Measurements from ENCODE around the gene VSIG10. TPM values are rescaled to one million over a fixed set of nuclear protein-coding genes. Genes with fewer than 3 reads are reported as not detected.

VSIG10 gene, protein sequence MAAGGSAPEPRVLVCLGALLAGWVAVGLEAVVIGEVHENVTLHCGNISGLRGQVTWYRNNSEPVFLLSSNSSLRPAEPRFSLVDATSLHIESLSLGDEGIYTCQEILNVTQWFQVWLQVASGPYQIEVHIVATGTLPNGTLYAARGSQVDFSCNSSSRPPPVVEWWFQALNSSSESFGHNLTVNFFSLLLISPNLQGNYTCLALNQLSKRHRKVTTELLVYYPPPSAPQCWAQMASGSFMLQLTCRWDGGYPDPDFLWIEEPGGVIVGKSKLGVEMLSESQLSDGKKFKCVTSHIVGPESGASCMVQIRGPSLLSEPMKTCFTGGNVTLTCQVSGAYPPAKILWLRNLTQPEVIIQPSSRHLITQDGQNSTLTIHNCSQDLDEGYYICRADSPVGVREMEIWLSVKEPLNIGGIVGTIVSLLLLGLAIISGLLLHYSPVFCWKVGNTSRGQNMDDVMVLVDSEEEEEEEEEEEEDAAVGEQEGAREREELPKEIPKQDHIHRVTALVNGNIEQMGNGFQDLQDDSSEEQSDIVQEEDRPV
- 1 to 10 TPM; 5.7 to 7.6 TPM for total RNA-seq

DNA sequence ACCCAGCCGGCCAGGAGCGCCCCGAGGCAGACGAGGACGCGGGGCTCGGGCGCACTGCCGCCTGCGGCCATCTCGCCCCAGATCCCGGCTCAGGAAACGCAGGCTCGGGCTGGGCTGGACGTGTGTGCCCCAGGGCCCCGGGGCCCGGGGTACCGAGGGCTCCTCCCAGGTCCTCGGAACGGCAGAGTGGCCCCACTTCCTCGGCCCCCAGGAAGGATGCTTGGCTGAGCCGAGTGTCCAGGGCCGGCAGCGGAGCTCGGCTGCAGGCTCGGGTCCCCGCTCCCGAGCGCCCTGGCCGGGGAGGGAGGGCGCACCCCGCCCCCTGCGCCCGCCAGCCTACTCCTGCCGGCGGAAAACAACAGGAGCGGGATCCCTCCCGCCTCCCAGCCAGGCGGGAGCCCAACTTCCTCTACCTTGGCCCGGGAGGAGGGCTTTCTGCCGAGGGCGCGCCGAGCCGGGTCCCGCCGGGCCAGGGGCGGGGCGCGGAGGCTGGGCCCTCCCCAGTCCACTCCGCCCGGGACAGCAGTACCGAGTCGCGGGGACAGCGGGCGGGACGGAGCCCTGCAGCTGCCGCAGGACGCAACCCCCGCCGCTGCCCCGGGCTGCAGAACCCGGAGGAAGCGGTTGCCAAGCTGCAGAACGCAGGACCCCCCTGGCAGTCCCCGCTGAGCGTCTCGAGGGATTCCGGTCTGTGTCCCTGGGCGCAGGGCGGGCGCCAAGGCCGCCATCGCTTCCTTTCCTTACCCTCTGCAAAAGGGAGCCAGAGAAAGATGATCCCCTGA lies at the start of gene VSIG10:
Gene VSIG10 (minus strand): TSS at position 411 of the 782 bp plus-strand sequence. CDS start 340 bp downstream, at position 71.
- Mint-ChIP-seq H3K4me1 (ENCODE audit: low read depth) (peaks cover 6% of the 10 kb centered on the region), H3K36me3 (no peaks in the 10 kb centered on the region), H3K27ac (no peak within 1 kb of the TSS), H3K9me3 (no peaks in the 10 kb centered on the region), H3K27me3 (peaks cover 8% of the 10 kb centered on the region), H3K4me3 (peak within 1 kb of the TSS; percentile 71)
- intact Hi-C loops (cut with micrococcal nuclease), result no loop called here
- CTCF ChIA-PET, result interaction anchor here (1.4 to 1.5 kb wide), 2 partner anchors 17 to 246 kb away, joined by 4 to 5 read pairs; no protein-coding TSS in a partner anchor
- peak; percentile 20 for DNase-seq
- POLR2A ChIA-PET, result no interaction called here

DNA sequence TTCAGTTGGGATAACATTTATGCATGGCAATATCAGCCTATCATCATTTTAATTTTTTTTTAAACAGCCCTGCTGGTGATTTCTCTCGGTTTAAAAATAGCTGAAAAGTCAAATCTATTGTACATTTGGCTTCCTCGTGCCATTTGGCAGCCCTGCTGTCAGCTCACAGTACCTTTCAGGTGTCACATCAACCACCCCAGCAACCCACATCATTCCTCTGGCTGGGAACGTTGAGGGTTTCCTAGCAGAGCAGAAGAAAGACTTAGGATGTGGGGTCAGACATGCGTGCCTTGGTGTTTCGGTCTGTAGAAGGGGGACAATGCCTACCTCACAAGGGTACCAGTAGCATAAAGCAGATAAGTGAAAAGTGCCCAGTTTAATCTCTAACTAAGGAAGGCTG lies 47.9 kb upstream of the VSIG10 start:
- H3K9me3 Mint-ChIP-seq, result no peaks in the 10 kb centered on the region
- POLR2A ChIA-PET, result no interaction called here
- CTCF ChIA-PET, result interaction anchor here (2.4 kb wide), 1 partner anchor 12 kb away, joined by 6 read pairs; no protein-coding TSS in a partner anchor
- no peak for DNase-seq
- no peaks in the 10 kb centered on the region for H3K4me1 Mint-ChIP-seq (ENCODE audit: low read depth)
- H3K27me3 Mint-ChIP-seq, result no peaks in the 10 kb centered on the region
- intact Hi-C loops (cut with micrococcal nuclease), result no loop called here
- peaks cover 15% of the 10 kb centered on the region for H3K36me3 Mint-ChIP-seq
- H3K27ac Mint-ChIP-seq, result no peak overlapping the region
- no peak overlapping the region for H3K4me3 Mint-ChIP-seq

DNA sequence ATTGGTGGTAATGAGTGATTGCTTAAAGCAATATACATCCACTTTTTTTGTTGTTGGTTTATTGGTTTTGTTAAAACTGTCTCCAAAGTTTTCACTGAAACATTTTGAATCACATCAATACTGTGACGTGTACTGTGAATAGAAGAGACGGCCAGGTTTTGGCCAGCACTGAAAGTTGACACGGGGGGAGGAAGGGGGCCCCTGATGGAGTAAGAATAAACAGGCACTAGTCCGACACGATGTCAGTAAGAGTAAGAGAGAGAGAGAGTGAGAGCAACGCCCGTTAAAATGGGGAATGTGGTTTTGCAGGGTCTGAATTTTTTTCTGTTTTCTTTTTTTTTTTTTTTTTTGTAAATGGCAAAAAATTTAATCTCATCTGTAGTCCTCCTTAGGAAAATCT lies 46.8 kb upstream of the VSIG10 start:
- ChIA-PET POLR2A (no interaction called here), CTCF (interaction anchor here (2.4 kb wide), 1 partner anchor 10 kb away, joined by 6 read pairs; no protein-coding TSS in a partner anchor)
- intact Hi-C loops (cut with micrococcal nuclease), result no loop called here
- H3K9me3 Mint-ChIP-seq, result no peaks in the 10 kb centered on the region
- no peak overlapping the region for H3K4me3 Mint-ChIP-seq
- H3K27ac Mint-ChIP-seq, result no peak overlapping the region
- DNase-seq, result no peak
- no peaks in the 10 kb centered on the region for H3K27me3 Mint-ChIP-seq
- peaks cover 2% of the 10 kb centered on the region for H3K4me1 Mint-ChIP-seq (ENCODE audit: low read depth)
- peaks cover 19% of the 10 kb centered on the region for H3K36me3 Mint-ChIP-seq

DNA sequence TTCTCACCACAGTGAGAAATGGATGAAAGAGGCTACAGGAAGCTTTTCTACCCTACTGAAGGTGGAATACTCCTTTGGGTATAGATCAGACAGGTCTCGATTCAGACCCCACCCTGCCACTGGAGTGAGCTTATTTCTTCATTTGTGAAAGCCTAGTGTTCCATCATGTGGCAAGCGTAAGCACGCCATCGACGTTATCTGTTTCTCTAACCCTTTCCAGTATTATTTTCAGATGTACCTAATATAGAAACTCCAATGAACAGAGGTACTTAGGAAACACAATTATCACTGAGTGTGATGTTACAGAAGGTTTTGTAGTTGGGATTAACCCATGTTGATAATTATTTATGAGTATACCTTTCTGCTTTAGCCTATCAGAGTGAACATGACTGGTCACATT lies 44.5 kb upstream of the VSIG10 start:
- no peaks in the 10 kb centered on the region for H3K9me3 Mint-ChIP-seq
- no peaks in the 10 kb centered on the region for H3K27me3 Mint-ChIP-seq
- DNase-seq, result no peak
- POLR2A ChIA-PET, result interaction anchor here (1.8 kb wide), 1 partner anchor 12 kb away, joined by 5 read pairs; the partner anchor contains the start of gene PEBP1
- intact Hi-C loops (cut with micrococcal nuclease), result no loop called here
- H3K4me3 Mint-ChIP-seq, result no peak overlapping the region
- peaks cover 35% of the 10 kb centered on the region for H3K36me3 Mint-ChIP-seq
- no peak overlapping the region for H3K27ac Mint-ChIP-seq
- H3K4me1 Mint-ChIP-seq (ENCODE audit: low read depth), result peaks cover 10% of the 10 kb centered on the region
- CTCF ChIA-PET, result interaction anchor here (1.6 kb wide), 1 partner anchor 10 kb away, joined by 3 read pairs; no protein-coding TSS in a partner anchor

DNA sequence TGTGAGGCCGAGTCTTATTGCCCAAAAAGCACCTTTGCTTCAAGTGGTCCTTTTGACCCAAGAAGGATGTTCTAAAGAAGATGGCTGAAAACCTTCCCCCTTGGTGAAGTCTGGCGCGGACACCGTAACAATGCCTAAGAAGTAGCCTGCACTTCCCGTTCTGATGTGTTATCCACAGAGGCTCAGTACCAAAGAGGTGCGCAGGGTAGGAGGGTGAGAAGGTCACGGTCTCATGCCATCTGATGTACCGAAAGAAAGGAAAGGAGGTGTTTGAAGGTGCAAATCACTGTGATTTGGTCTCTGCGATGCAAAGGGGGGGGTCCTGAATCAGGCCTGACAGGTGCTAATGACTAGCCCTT lies 42.0 kb upstream of the VSIG10 start:
- H3K36me3 Mint-ChIP-seq, result peaks cover 38% of the 10 kb centered on the region
- no peaks in the 10 kb centered on the region for H3K9me3 Mint-ChIP-seq
- DNase-seq, result no peak
- ChIA-PET CTCF (no interaction called here), POLR2A (no interaction called here)
- no peak overlapping the region for H3K4me3 Mint-ChIP-seq
- H3K27ac Mint-ChIP-seq, result peak overlapping the region; percentile 49
- intact Hi-C loops (cut with micrococcal nuclease), result no loop called here
- peaks cover 12% of the 10 kb centered on the region for H3K4me1 Mint-ChIP-seq (ENCODE audit: low read depth)
- no peaks in the 10 kb centered on the region for H3K27me3 Mint-ChIP-seq

DNA sequence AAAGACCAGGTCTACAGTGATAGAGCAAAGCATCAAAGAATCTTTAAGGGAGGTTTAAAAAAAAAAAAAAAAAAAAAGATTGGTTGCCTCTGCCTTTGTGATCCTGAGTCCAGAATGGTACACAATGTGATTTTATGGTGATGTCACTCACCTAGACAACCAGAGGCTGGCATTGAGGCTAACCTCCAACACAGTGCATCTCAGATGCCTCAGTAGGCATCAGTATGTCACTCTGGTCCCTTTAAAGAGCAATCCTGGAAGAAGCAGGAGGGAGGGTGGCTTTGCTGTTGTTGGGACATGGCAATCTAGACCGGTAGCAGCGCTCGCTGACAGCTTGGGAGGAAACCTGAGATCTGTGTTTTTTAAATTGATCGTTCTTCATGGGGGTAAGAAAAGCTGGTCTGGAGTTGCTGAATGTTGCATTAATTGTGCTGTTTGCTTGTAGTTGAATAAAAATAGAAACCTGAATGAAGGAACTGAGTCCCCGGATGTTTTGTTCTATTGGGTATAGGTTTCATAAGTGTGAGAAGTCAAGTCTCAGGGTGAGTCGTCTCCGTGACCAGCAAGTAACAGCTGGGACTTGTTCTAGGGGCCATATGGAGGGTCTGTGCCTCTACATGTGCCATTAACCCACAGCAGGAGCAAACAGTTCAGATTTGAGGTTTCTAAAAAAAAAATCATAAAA lies 41.4 kb upstream of the VSIG10 start:
- no peaks in the 10 kb centered on the region for H3K9me3 Mint-ChIP-seq
- peak overlapping the region; percentile 78 for H3K27ac Mint-ChIP-seq
- peaks cover 40% of the 10 kb centered on the region for H3K36me3 Mint-ChIP-seq
- DNase-seq, result no peak
- no peak overlapping the region for H3K4me3 Mint-ChIP-seq
- intact Hi-C loops (cut with micrococcal nuclease), result no loop called here
- H3K27me3 Mint-ChIP-seq, result no peaks in the 10 kb centered on the region
- ChIA-PET POLR2A (no interaction called here), CTCF (no interaction called here)
- peaks cover 12% of the 10 kb centered on the region for H3K4me1 Mint-ChIP-seq (ENCODE audit: low read depth)

DNA sequence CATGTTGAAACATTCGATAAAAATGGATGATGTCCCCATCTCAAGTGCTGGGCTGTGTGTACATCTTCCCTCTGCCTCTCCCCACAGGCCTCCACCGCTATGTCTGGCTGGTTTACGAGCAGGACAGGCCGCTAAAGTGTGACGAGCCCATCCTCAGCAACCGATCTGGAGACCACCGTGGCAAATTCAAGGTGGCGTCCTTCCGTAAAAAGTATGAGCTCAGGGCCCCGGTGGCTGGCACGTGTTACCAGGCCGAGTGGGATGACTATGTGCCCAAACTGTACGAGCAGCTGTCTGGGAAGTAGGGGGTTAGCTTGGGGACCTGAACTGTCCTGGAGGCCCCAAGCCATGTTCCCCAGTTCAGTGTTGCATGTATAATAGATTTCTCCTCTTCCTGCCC lies 40.7 kb upstream of the VSIG10 start:
- no peak for DNase-seq
- ChIA-PET POLR2A (no interaction called here), CTCF (no interaction called here)
- Mint-ChIP-seq H3K4me3 (no peak overlapping the region), H3K4me1 (ENCODE audit: low read depth) (peaks cover 12% of the 10 kb centered on the region), H3K9me3 (no peaks in the 10 kb centered on the region), H3K36me3 (peaks cover 43% of the 10 kb centered on the region), H3K27me3 (no peaks in the 10 kb centered on the region), H3K27ac (peak overlapping the region; percentile 33)
- intact Hi-C loops (cut with micrococcal nuclease), result no loop called here

DNA sequence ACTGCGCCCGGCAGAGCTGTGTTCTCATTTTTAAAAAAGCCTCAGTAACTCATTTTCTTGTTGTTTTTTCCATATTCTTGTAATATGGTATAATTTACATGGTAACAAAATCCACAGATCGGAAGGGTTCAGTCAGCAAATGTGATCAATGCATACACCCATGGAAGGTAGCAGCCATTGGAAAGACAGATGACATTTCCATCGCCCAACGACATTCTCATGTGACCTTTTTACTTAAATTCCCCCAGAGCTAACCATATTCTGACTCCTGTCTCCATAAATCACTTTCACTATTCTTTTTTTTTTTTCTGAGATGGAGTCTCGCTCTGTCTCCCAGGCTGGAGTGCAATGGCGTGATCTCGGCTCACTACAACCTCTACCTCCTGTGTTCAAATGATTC lies 37.0 kb upstream of the VSIG10 start:
- POLR2A ChIA-PET, result no interaction called here
- DNase-seq, result no peak
- H3K27me3 Mint-ChIP-seq, result no peaks in the 10 kb centered on the region
- peaks cover 50% of the 10 kb centered on the region for H3K36me3 Mint-ChIP-seq
- CTCF ChIA-PET, result interaction anchor here (1.3 to 3.0 kb wide), 2 partner anchors 10 to 236 kb away, joined by 6 to 19 read pairs; partner anchors contain the start of gene SUDS3
- H3K27ac Mint-ChIP-seq, result no peak overlapping the region
- intact Hi-C loops (cut with micrococcal nuclease), result no loop called here
- no peak overlapping the region for H3K4me3 Mint-ChIP-seq
- peaks cover 26% of the 10 kb centered on the region for H3K4me1 Mint-ChIP-seq (ENCODE audit: low read depth)
- H3K9me3 Mint-ChIP-seq, result no peaks in the 10 kb centered on the region

DNA sequence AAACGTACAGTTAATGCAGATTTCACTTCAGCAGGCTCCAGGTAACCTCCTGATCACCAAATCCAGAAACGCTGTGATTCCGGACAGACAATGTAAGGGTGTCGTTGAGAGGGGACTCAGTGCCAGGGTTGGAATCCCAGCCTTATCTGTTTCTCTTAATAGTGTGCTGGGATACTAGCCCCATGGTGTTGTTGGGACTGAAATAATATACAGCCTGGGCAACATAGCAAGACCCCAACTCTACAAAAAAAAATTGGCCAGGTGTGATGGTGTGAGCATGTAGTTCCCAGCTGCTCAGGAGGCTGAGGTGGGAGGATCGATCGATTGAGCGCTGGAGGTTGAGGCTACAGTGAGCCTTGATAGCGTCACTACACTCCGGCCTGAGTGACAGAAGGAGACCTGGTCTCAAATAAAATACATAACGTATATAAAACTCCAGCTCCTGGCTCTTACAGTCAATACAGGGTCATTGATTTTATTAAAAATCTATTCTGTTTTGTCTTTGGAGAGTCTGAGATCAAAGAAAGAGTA lies 33.4 kb upstream of the VSIG10 start:
- intact Hi-C loops (cut with micrococcal nuclease), result loop anchor here (2.0 to 5.0 kb wide), 2 partner anchors 16 to 75 kb away; partner anchors contain the start of gene WSB2
- peaks cover 28% of the 10 kb centered on the region for H3K36me3 Mint-ChIP-seq

DNA sequence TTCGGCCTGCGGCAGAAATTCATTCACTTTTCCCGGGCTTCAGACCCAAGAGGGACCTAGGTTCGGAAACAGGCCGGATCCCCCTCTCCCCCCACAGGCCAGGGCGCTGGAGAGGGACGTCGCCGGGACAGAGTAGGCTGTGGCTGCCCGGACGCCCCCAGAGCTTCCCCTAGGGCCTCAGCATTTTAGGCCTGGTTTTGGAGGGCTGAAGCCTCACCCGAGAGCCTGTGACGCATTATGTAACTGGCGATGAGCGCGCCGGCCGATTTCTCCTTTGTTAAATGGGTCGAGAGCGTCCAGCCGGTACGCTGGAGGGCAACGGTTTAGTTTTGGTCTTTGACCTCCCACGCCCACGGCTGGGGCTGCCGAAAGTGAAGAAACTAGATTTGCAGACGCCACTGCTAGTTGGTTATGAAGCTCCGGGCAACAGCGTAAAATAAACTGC lies 32.8 kb upstream of the VSIG10 start:
- CTCF ChIA-PET, result interaction anchor here (1.0 to 2.8 kb wide), 5 partner anchors 15 to 262 kb away, joined by 4 to 31 read pairs (median 11); partner anchors contain the start of gene SUDS3

More for the DNA sequence above, 33.4 kb upstream of the VSIG10 start:
- Mint-ChIP-seq H3K9me3 (no peaks in the 10 kb centered on the region), H3K27me3 (no peaks in the 10 kb centered on the region), H3K27ac (peak overlapping the region; percentile 72), H3K4me3 (peak overlapping the region; percentile 91), H3K4me1 (ENCODE audit: low read depth) (peaks cover 23% of the 10 kb centered on the region)
- ChIA-PET CTCF (interaction anchor here (1.2 to 2.8 kb wide), 3 partner anchors 10 to 262 kb away, joined by 3 to 31 read pairs (median 13); partner anchors contain the start of gene SUDS3), POLR2A (interaction anchor here (0.6 to 1.3 kb wide), 2 partner anchors 16 to 77 kb away, joined by 3 read pairs; partner anchors contain the start of gene WSB2)
- DNase-seq, result no peak

More for the DNA sequence above, 32.8 kb upstream of the VSIG10 start:
- peak overlapping the region; percentile 91 for H3K4me3 Mint-ChIP-seq
- H3K27me3 Mint-ChIP-seq, result no peaks in the 10 kb centered on the region
- peaks cover 25% of the 10 kb centered on the region for H3K36me3 Mint-ChIP-seq
- H3K4me1 Mint-ChIP-seq (ENCODE audit: low read depth), result peaks cover 27% of the 10 kb centered on the region
- H3K9me3 Mint-ChIP-seq, result no peaks in the 10 kb centered on the region
- POLR2A ChIA-PET, result interaction anchor here (0.6 to 1.3 kb wide), 6 partner anchors 11 to 240 kb away, joined by 3 to 14 read pairs (median 5); partner anchors contain the start of genes SUDS3 and WSB2
- H3K27ac Mint-ChIP-seq, result peak overlapping the region; percentile 72
- intact Hi-C loops (cut with micrococcal nuclease), result loop anchor here (1.0 to 5.0 kb wide), 4 partner anchors 16 to 242 kb away; partner anchors contain the start of gene WSB2
- DNase-seq, result peak; percentile 63
